HG02973 (cell line): ENCODE measurements around the gene DSCAML1.
A peak's percentile ranks its signal among the peaks of the same experiment; 100 is the strongest.
"Not testable (repeated sequence)": the region's sequence is repeated elsewhere in the genome, so short reads cannot be mapped to it uniquely, and the experiment has no call there.

ENCODE experiments used
- ATAC-seq: cut with Tn5 transposase; IDR thresholded peaks from one replicate; pipeline ENCODE4 v1.9.1; 2021; ENCODE audit warnings: moderate library complexity; ENCODE audit not compliant: unreplicated experiment

The DSCAML1 gene

GRCh38 chr11:117458275-117459122, 338.5 kb downstream of the DSCAML1 start:
- ATAC-seq, result no peak

GRCh38 chr11:117457835-117458234, 339.2 kb downstream of the DSCAML1 start:
- no peak for ATAC-seq

DNA sequence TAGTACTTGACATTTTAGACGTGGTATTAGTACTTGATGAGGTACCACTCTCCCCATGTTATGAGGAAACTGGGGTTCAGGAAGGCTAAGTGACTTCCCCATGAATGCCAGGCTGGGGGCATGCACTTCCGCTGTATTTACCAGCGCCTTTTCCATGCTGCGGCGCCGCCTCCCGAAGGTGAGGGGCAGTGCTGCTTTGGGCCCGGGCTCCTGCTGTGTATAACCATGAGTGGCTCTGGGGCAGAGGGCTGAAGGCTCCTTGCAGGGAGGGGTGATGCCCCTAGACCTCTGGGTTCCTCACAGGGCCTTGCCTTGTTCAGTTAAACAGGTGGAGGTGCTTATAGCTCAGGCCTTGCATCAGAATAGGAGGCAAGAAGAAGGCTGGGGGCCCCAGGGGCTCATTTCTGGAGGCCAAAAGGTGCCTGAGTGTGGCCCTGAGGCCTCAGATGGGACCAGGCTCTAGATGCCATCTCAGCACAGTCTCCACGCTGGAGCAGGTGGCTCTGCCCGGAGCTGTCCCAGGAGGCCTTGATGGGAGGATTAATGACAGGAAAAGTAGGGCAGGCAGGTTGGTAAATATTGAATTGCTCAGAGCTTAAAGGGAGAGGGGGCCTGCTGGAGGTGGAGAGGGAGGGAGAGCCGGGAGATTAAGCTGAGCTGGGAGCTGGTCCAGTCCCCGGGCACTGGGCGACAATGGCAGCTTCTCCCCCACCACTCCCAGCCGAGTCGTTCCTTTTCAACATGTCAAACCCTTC, 339.8 kb downstream of the DSCAML1 start:
- no peak for ATAC-seq

DNA sequence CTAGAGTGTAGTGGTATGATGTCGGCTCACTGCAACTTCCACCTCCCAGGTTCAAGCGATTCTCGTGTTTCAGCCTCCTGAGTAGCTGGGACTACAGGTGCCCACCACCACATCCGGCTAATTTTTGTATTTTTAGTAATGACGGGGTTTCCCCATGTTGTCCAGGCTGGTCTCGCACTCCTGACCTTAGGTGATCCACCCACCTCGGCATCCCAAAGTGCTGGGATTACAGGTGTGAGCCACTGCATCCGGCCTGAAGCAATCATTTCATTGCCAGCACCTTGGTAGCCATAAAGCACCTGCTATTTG, 340.3 kb downstream of the DSCAML1 start:
- not testable (repeated sequence) for ATAC-seq

- ATAC-seq, result peak; percentile 63
These were observed 340.8 kb downstream of the DSCAML1 start for GRCh38 chr11:117456027-117456720.

DNA sequence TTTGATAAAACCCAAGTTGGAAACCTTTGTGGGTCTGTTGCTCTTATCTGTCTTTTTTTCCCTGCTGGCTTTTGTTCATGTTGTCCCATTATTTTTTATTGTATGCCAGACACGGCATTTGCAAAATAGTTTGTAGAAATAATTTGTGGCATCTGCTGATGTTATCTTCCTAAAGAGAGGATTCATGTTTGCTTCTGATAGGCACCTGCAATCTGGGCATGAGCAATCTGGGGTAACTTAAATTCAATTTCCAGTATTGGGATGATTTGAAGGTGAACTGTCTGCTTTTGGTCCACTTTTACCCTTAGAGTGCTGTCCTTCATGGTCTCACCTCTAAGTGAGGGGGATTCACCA, 342.5 kb downstream of the DSCAML1 start:
- no peak for ATAC-seq

- ATAC-seq, result no peak
These were observed 343.0 kb downstream of the DSCAML1 start for GRCh38 chr11:117453886-117454563.

DNA sequence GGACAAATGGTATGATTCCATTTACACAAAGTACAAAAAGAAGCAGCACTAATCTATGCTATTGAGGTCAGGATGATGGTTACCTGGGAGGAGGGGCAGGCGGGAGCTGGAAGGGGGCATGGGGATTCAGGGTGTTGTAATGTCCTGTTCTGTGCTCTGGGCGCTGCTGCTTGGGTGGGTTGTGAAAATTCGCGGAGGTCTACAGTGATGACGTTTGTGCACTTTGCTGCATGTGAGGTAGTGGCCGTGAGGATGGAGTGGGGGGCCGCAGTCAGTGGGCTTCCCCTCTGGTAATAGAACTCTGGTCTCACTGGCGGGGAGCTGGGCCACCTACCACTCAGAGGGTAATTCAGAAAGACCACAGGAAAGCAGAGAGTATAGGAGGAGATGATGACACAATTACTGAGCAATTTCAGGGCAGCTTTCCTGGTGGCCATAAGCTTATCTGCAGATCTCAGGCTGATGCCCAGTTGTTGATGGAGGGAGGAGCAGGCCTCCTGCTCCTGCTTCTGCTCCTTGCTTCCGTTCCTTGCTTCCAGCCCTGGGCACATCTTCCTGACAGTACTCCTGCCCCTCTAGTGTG, 347.8 kb downstream of the DSCAML1 start:
- no peak for ATAC-seq

DNA sequence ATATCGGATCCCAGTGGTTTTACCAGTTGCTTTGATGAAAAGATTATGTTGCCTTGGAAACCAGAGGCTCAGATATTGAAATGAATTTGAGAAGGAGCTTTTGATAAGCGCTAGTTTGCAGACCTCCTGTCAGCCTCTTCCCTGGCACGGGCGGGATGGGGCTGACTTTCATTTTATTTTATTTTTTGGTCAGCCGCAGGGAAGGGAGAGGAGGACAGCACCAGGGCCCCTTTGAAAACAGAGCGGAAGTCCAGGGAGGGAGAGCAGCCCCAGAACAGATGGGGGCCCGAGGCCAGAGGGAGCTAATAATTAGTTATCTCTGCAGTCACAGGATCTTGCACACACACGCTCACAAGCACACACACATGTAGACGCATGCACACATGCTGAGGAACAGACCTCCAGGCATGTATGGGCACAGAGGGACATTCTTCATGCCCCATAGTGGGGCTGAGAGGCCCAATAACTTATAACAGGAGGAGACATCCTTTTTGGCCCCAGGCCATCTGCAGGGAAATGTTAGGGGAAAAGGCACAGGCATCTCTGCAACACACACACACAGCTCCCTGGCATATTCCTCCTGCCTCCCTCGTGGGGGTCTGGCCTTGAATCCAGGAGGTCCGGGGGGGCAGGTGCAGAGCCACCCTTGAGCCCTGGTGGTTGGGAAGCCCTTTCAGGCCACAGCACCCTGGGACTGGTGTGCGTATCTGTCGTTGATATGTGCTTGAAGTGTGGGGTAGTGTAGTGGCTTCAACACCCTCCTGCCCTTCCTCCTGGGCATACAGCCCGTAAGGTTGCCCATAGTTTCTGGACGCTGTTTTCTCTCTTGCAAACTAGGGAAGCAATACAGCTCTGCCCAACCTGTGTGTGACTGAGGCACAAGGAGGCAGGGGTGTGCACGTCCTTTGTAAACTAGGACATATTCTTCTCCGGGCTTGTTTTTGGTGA, 352.0 kb downstream of the DSCAML1 start:
- no peak for ATAC-seq

DNA sequence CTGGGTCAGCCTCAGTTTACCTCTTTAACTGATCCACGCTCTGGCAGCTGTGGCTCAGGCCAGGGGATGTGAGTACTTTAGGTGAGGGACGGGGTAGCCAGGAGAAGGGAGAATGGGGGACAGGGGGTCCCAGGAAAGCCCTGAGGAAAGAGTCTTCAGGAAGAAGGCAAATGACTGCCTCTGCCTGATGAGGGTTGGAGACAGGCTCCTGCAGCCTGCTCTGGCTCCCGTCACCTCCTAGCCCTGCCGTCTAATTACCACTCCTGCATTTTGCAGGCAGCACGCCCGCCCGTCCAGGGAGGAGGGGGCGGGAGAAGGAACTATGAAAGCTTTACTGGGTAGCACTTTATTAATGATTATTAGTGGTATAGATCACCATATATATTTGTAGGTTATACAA, 352.8 kb downstream of the DSCAML1 start:
- no peak for ATAC-seq

- no peak for ATAC-seq
These were observed 353.5 kb downstream of the DSCAML1 start for GRCh38 chr11:117443266-117444186.

GRCh38 chr11:117442869-117443239, 354.2 kb downstream of the DSCAML1 start:
- no peak for ATAC-seq

- ATAC-seq, result no peak
These were observed 354.8 kb downstream of the DSCAML1 start for GRCh38 chr11:117442049-117442868.

DNA sequence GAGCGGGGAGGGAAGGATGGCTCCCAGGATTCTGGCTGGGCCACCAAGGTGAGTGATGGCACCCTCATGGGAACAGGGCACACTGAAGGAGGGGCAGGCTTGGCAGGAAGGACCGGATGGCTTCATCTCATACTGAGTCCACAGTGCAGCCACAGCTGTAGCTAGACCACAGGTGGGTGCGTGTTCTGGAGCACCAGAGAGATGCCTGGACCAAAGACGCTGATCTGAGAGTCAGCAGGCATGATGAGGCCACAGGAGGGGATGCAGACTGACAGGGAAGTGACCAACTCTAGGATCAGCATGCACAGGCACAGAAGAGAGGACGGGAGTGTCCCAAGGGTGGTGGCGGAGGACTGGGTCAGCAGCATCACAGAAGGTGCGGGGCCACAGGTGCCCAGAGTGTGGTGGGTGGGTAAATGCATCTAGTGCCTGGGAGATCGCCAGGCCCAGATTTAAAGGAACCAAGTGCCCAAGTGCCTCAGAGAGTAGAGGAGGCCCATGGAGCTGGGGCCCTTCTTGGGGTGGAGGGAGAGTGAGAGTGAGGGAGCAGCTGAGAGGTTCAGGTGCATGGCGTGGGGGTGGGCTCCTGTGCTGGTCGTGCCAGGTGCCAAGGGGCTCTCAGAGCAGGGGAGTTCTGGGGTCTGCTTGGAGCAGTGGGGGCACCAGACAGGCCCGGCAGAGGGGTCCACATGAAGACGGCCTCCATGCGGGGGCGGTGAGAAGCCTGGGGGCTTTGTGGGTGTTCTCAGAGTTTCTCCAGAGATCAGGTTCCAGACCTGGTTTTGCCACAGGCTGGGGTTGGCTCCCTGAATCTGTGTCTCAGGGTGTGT, 355.7 kb downstream of the DSCAML1 start:
- ATAC-seq, result no peak

DNA sequence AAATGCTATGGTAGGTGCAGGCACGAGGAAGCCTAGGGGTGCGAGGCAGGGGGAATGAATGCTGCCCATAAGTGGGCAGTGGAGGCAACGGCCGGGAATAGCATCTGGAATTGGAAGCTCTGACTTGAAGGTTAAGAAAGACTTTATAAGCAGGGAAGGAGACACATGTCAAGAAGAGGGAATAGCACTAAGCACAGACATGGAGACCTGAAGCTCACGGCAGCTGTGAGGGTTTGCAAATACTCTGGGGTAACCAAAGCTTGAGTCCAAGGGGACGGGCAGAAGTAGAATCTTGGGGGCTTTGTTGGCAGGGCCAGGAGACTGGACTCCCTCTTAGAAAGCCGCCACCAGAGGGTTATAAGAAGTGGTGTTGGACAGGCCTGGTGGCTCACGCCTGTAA, 356.8 kb downstream of the DSCAML1 start:
- no peak for ATAC-seq

DNA sequence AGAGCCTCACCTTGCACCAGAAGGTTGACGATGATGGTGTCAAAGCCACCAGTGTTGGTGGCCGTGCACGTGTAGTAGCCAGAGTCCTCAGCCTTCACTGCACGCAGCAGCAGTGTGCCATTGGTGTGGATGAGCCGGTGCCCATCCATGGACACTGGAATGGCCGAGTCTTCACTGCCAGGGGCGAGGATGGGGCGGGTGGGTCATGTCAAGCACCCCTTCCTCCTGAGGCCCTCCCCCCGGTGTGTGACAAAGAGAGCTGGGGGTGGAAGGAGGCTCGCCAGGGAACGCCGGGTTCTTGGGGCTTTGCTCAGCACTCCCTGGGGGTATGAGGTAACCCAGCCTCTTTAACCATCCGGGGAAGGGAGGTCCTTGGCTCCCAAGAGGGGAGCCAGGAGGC, 357.8 kb downstream of the DSCAML1 start:
- ATAC-seq, result no peak

- ATAC-seq, result no peak
These were observed 358.5 kb downstream of the DSCAML1 start for GRCh38 chr11:117438371-117439000.
